Vagina (tissue), 2 donors: Measurements from ENCODE around the gene DNAH1.

Experiments
- CTCF ChIP-seq, 3 experiments: fragments of 450-650 bp in 2 of 3; fragments of 200-600 bp in 1 of 3; sonication (generic) in 1 of 3; IDR thresholded peaks; one replicate each; pipeline ENCODE4 v1.5.1; 2017 to 2019; ENCODE audit warnings: antibody characterized with exemption in 3 of 3, mild to moderate bottlenecking in 2 of 3, moderate library complexity in 2 of 3
- POLR2A ChIP-seq, 2 donors: fragments of 450-650 bp; IDR thresholded peaks; one replicate each; pipeline ENCODE4 v1.6.1; 2017; ENCODE audit warnings: antibody characterized with exemption in 2 of 2, mild to moderate bottlenecking in 2 of 2, moderate library complexity in 2 of 2

GRCh38 chr3:52295671-52296208 lies 20.4 kb upstream of the DNAH1 start:
- no peak for TF ChIP-seq POLR2A (IDR thresholded peaks at IDR 0.05)
- no peak for TF ChIP-seq CTCF (IDR thresholded peaks at IDR 0.05)
